HL-60 (cell line): Measurements from ENCODE around the gene EXOC4.

ENCODE experiments used
- DNase-seq, 2 experiments: peaks; one replicate each; pipeline ENCODE4 v3.0.0-alpha.2; 2010 to 2020; ENCODE audit warnings: low read depth in 1 of 2, low spot score in 1 of 2
- H3K27ac ChIP-seq: fragments of 250-450 bp; sonication (Bioruptor Pico); replicated peaks from 2 replicates; pipeline ENCODE4 v1.5.1; 2020; ENCODE audit warnings: mild to moderate bottlenecking, moderate library complexity
- H3K27me3 ChIP-seq: fragments of 250-450 bp; sonication (Bioruptor Pico); 2 replicates; pipeline ENCODE4 v1.5.1; 2021; ENCODE audit warnings: mild to moderate bottlenecking, moderate library complexity; ENCODE audit not compliant: insufficient read depth, poor library complexity, severe bottlenecking
- H3K4me3 ChIP-seq: replicated peaks from 2 replicates; pipeline ENCODE4 v1.5.1; 2011; ENCODE audit warnings: mild to moderate bottlenecking, control low read depth, low read length; ENCODE audit not compliant: insufficient read depth
- GABPA ChIP-seq: IDR thresholded peaks from 2 replicates; pipeline ENCODE4 v1.6.1; 2012; ENCODE audit warnings: low read depth
- POLR2AphosphoS5 ChIP-seq: IDR thresholded peaks from 2 replicates; pipeline ENCODE4 v1.6.1; 2012; ENCODE audit warnings: low read depth
- SPI1 ChIP-seq: IDR thresholded peaks from 2 replicates; pipeline ENCODE4 v1.6.1; 2012; ENCODE audit warnings: low read depth, mild to moderate bottlenecking, borderline replicate concordance
- TF ChIP-seq, protein P1 (sequence below): IDR thresholded peaks from 2 replicates; pipeline ENCODE4 v1.6.1; 2012; ENCODE audit warnings: low read depth; ENCODE audit not compliant: insufficient replicate concordance
- TF ChIP-seq, protein P2 (sequence below): IDR thresholded peaks from one replicate; pipeline ENCODE4 v1.5.1; 2011; ENCODE audit warnings: low read length, control low read depth, inconsistent platforms; ENCODE audit not compliant: insufficient read depth

EXOC4 gene

DNA sequence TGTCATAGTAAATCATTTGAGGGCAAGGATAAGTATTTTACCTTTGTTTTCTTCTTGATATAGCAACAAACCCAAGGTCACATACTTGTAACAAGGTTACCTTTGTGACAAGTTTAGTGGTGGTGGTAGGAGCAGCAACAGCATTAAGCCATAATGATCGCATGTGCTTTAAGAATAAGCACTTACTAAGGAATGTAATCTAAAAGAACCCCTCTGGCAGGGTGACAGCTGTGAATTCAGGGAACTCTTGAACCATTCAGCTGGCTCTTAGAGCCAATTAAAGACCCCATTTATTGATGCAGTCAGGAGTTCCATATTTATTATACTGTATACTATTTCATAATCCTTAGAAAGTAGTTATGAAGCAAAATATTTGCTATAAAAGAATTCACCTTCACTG lies 370.8 kb downstream of the EXOC4 start:
- H3K27me3 ChIP-seq, result no peaks in the 10 kb centered on the region
- TF ChIP-seq SPI1 (no peak), POLR2AphosphoS5 (no peak), GABPA (no peak)
- TF ChIP-seq, protein P1, sequence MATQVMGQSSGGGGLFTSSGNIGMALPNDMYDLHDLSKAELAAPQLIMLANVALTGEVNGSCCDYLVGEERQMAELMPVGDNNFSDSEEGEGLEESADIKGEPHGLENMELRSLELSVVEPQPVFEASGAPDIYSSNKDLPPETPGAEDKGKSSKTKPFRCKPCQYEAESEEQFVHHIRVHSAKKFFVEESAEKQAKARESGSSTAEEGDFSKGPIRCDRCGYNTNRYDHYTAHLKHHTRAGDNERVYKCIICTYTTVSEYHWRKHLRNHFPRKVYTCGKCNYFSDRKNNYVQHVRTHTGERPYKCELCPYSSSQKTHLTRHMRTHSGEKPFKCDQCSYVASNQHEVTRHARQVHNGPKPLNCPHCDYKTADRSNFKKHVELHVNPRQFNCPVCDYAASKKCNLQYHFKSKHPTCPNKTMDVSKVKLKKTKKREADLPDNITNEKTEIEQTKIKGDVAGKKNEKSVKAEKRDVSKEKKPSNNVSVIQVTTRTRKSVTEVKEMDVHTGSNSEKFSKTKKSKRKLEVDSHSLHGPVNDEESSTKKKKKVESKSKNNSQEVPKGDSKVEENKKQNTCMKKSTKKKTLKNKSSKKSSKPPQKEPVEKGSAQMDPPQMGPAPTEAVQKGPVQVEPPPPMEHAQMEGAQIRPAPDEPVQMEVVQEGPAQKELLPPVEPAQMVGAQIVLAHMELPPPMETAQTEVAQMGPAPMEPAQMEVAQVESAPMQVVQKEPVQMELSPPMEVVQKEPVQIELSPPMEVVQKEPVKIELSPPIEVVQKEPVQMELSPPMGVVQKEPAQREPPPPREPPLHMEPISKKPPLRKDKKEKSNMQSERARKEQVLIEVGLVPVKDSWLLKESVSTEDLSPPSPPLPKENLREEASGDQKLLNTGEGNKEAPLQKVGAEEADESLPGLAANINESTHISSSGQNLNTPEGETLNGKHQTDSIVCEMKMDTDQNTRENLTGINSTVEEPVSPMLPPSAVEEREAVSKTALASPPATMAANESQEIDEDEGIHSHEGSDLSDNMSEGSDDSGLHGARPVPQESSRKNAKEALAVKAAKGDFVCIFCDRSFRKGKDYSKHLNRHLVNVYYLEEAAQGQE, result no peak
- TF ChIP-seq, protein P2, sequence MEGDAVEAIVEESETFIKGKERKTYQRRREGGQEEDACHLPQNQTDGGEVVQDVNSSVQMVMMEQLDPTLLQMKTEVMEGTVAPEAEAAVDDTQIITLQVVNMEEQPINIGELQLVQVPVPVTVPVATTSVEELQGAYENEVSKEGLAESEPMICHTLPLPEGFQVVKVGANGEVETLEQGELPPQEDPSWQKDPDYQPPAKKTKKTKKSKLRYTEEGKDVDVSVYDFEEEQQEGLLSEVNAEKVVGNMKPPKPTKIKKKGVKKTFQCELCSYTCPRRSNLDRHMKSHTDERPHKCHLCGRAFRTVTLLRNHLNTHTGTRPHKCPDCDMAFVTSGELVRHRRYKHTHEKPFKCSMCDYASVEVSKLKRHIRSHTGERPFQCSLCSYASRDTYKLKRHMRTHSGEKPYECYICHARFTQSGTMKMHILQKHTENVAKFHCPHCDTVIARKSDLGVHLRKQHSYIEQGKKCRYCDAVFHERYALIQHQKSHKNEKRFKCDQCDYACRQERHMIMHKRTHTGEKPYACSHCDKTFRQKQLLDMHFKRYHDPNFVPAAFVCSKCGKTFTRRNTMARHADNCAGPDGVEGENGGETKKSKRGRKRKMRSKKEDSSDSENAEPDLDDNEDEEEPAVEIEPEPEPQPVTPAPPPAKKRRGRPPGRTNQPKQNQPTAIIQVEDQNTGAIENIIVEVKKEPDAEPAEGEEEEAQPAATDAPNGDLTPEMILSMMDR, result no peak
- no peak overlapping the region for H3K27ac ChIP-seq

DNA sequence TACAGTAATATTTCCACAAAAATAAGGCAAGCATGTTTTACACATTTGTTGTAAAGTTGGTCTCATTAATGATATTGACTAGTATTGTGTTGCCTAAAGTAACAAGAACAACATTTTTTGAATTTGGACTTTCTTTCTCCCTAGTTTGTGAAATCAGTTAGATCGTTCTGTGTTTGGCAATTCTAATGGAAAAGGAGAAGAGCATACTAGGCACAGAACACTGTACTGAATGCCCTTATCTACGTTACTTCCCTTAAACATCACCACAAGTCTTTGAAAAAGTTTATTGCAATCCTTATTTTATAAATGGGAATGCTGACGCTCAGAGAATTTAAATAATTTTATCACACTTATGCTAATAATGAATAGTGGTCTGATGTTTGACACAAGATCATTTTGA lies 372.2 kb downstream of the EXOC4 start:
- no peaks in the 10 kb centered on the region for H3K27me3 ChIP-seq
- H3K4me3 ChIP-seq, result no peak overlapping the region
- DNase-seq, result no peak
- TF ChIP-seq POLR2AphosphoS5 (no peak), GABPA (no peak), SPI1 (no peak)
- TF ChIP-seq, protein P1, result no peak
- TF ChIP-seq, protein P2, result no peak
- H3K27ac ChIP-seq, result no peak overlapping the region

More for the DNA sequence above, 370.8 kb downstream of the EXOC4 start:
- DNase-seq, result no peak
- H3K4me3 ChIP-seq, result no peak overlapping the region

DNA sequence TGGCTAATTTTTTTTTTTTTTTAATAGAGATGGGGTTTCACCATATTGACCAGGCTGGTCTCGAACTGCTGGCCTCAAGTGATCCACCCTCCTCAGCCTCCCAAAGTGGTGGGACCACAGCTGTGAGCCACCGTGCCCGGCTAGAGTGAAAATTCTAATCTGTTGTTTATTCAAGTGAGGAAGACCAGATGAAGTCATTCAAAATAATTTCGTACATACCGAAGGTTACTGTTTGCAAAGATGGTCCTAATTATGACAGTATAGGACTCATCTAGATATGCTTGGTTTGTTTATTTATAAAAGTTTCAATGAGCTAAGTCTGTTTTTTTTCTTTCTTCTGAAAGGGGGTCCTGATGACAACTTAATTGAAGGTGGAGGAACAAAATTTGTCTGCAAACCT lies 376.8 kb downstream of the EXOC4 start:
- DNase-seq, result no peak
- no peak overlapping the region for H3K27ac ChIP-seq
- TF ChIP-seq POLR2AphosphoS5 (no peak), GABPA (no peak), SPI1 (no peak)
- TF ChIP-seq, protein P2, result no peak
- TF ChIP-seq, protein P1, result no peak
- no peak overlapping the region for H3K4me3 ChIP-seq
- no peaks in the 10 kb centered on the region for H3K27me3 ChIP-seq
